HG03575 (cell line): ENCODE results near the gene AATK.
"Not testable (repeated sequence)": the region's sequence is repeated elsewhere in the genome, so short reads cannot be mapped to it uniquely, and the experiment has no call there.

Source experiments
- ATAC-seq: cut with Tn5 transposase; IDR thresholded peaks from one replicate; pipeline ENCODE4 v1.9.1; 2021; ENCODE audit not compliant: unreplicated experiment, insufficient number of reproducible peaks, low FRiP score; ENCODE audit errors: extremely low read depth

Gene AATK

DNA sequence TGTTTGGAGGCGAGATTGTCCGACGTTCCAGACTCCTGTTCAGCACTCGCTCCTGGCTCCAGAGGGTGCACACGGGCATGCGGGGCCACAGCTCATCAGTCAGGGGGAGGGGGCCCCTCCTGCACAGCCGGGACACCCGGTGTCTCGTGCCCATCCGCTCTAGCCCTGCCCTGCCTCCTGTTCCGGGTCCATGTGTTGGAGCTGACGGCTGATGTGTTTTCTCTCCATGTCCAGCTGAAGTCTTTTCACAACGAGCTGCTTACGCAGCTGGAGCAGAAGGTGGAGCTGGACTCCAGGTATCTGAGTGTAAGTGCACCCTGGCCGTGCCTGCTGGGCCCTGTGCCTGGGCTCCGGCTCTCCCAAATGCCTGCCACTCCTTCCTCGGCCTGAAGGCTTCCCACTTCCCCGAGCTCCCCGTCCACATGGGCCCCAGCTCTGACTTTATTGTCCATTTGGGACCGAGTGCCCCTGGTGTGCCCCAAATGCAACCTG is 80.6 kb downstream of the AATK start:
- no peak for ATAC-seq

DNA sequence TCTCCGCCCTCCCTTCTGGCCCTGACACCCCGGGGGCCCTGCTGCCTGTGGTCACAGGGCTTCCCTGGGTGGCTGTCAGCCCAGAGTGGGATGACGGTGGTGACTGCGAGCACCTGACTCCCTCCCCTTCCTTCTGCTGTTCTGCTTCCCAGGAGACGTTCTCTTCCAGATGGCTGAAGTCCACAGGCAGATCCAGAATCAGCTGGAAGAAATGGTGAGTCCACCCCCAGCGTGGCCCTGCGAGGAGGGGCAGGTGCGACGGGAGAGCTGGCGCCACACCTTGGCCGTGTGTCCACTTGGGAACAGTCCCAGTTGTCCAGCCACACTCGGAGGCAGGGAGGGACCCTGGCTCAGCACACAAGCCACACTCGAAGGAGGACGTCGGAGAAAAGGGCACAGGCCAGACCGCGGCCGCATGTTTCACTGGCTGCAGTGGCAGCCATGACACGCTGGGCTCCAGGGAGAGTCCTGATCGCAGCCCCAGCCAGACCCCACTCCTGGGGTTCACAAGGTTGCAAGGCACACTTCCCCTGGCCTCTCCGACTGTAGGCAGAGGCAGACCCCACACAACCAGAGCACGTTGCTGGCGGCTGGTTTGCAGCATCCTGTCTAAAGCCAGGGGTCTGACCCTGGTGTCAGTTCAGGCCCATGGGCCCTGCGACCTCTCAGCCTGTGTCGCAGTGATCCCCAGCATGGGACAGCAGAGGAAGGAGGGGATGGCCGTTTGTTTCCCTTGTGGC is 81.2 kb downstream of the AATK start:
- no peak for ATAC-seq

DNA sequence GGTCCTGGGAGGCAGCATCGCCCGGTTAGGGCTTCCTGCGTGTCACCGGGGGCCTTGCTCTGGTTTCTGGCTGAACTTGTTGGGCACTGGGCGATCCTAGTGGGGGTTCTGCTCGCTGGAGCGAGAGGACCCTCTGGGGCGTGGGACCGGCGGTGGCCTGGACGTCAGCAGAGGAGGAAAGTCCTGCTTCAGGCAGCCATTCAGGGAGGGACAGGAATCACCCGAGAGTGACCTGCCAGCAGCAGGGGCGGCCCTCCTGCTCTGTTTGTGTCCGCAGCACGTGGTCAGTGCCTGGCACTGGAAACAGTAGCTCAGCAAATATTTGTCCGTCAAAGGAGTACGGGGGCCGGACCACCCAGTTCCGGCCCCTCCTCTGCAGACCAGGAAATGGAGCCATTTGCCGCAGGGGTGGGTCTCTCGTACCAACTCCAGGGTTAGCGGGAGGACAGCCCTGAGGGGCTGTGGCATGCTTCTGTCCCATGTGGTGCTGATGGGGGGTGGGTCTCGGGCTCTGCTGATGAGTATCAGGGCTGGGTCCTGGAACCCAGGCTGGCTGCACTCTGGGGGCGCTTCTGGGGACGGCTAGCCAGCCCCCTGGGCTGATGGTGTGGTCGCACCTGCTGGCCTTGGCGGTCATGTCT is 82.8 kb downstream of the AATK start:
- ATAC-seq: no peak

DNA sequence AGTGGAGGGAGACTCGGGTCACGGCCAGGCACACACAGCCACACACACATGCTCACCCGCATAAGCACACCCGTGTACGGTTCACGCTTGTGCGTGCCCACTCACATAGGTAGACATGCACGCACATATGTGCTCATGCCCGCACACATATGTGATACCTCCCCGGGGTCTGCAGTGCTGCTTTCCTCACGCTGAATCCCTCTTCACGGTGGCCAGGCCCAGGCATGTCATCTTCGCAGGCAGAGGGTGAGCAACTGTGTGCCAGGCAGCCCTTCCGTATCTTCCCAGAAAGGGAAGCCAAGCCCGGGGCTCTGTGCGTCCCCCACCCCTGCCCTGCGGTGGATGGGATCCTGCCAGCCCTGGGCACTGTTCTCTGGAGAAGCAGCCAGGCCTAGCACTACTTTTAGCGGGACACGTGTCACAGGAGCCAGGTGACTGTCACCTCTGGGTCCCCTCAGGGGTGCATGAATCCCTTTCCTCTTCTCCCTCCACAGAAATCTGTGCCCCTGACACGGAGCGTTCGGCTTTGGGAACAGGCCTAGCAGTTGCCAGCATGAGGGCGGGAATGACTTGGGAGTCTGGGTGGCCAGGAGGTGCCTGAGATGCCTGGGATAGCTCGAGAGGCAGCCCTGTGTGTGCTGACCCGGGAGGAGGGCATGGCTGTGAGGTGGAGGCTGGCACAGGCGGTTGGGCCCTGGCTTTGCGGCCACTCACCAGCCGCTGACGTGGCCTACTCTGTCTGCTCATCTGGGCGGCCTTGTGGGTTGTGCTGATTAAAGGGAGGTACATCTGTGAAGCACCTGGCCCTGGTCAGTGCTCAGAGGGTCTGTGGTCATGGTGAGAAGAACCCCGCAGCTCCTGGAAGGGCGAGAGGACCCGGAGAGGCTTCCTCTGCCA is 83.6 kb downstream of the AATK start:
- ATAC-seq: no peak

DNA sequence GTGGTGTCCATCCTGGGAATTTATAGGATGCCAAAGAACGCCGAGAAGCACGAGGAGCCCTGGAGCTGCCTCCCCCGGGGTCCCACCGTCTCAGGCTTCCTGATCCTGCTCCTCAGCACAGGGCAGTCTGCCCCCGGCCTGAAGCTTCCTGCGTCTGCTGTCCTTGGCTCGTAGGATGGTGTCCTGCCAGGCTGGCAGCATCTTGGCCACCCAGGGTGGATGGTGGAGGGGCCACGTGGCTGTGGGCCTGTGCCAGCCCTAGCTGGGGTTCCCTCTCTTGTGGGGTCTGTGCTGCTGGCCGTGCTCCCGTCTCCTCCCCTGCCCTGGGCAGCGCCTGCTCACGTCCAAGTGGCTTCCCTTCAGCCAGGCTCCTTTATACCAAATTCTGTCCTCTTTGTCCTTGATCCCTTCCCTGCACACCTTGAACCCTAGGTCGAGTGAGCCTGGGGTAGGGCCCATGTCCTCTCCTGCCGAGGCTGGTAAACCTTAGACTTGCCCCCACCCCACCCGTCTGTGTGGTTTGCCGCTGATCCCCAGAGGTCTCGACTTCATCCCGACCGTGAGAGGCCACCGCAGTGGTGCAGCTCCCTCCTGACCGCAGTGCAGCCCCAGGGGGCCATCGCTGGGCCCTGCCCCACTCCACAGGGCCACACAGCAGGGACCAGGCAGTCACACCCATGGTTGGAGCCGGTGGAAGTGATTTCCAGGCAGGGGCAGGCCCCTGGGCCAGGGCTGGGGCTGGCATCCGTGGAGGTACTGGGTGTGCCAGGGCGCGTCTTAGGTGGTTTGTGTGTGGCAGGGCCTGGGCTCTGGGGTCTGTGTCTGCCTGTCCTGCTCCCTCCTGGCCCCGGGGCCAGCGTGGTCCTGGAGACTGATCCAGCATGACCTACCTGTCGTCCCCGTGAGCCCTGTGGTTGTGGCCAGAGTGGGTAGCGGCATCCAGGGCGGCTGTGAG is 84.5 kb downstream of the AATK start:
- no peak for ATAC-seq

DNA sequence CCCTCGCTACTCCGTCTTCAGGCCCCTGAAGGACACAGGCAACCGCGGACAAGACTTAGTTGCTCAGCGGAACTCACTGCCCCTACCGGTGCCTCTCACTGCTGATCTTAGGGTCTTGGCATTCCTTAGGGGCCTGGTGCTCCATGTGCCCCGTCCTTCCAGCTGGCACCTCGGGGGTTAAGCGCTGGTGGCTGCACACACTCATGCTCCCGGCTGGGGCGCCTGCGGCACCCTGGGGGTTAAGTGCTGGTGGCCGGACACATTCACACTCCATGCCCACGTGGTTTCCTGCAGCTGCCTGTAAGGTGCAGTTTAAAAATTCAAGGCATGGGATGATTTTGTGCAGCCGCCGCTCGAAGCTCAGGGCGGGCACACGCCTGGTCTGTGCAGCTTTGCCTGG is 86.0 kb downstream of the AATK start:
- ATAC-seq: no peak

DNA sequence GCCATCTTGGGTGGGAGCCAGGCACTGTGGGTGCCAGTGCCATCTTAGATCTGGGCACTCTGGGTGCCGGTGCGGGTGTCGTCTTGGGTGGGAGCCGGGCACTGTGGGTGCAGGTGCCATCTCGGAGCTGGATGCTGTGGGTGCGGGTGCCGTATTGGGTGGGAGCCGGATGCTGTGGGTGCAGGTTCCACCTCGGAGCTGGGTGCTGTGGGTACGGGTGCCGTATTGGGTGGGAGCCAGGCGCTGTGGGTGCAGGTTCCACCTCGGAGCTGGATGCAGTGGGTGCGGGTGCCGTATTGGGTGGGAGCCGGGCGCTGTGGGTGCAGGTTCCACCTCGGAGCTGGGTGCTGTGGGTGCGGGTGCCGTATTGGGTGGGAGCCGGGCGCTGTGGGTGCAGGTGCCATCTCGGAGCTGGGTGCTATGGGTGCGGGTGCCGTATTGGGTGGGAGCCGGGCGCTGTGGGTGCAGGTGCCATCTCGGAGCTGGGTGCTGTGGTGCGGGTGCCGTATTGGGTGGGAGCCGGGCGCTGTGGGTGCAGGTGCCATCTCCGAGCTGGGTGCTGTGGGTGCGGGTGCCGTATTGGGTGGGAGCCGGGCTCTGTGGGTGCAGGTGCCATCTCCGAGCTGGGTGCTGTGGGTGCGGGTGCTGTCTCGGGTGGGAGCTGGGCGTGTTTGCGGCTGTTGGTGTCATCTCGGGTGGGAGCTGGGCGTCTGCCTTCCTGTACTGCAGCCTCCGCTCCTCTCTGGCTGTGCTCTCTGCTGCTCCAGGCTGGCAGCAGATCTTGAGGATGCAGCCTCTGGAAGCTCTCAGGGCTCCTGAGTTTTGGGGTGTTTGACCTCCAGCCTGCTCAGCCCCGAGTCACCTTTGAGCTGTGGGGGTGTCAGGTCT is 87.8 kb downstream of the AATK start:
- ATAC-seq: not testable (repeated sequence)

DNA sequence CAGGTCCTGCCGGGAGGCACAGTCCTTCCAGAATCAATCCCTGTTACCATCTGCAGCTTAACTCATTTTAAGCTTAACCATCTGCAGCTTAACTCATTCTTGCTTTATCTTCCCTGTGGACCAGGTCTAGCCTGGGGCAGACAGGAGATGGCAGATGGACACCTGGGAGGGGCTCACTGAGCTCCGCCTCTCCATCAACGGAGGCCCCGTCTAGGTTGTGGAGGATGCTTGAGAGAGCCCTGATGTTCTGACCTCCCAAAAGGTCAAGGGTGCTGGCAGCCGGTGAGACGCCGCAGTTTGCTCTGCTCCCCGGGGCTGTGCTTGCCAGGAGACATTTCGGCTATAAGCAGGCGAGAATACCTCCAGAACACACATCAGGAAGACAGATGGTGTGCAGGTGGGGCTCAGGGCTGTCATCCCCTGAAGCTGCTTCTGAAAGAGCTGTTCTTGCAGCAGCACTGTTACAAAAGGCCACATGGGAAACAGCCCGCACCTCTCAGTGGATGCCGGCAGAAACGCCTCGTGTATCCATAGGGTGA is 89.8 kb downstream of the AATK start:
- no peak for ATAC-seq

DNA sequence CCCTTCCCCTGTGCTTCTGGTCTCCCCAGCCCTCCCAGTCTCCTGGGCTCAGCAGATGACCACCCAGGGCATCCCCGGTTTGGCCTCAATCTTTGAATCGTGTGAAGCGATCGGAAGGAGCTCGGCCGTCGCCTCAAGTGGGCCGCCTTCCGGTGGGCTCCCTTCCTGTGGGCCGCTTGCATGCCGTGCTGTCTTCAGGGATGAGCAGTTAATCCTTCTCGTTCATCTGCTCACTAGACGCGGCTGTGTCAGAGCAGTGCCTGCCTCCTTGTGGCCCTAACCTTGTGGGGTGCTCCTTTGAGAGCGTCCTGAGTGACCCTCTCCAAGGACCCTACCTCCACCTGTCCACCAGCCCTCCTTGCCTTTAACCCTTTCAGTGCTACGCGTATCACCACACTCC is 90.7 kb downstream of the AATK start:
- no peak for ATAC-seq

DNA sequence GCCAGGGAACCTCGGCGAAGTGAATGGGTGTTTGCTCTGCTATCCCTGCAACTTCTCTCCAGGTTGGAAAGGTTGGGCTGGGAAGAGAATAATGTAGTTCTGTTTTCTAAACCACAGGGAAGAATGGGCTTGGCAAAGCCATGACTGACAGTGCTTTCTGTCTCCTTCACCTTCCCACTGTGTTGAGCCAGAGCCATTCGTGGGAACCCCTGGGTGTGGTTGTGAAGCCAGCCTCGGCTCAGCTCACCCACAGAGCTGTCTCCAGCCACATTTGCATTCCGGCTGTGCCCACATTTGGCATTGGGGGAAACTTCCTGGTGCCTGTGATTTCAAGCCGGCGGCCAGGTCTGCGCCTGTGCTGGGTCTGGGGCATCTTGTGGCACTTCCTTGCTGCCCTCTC is 91.1 kb downstream of the AATK start:
- ATAC-seq: no peak

DNA sequence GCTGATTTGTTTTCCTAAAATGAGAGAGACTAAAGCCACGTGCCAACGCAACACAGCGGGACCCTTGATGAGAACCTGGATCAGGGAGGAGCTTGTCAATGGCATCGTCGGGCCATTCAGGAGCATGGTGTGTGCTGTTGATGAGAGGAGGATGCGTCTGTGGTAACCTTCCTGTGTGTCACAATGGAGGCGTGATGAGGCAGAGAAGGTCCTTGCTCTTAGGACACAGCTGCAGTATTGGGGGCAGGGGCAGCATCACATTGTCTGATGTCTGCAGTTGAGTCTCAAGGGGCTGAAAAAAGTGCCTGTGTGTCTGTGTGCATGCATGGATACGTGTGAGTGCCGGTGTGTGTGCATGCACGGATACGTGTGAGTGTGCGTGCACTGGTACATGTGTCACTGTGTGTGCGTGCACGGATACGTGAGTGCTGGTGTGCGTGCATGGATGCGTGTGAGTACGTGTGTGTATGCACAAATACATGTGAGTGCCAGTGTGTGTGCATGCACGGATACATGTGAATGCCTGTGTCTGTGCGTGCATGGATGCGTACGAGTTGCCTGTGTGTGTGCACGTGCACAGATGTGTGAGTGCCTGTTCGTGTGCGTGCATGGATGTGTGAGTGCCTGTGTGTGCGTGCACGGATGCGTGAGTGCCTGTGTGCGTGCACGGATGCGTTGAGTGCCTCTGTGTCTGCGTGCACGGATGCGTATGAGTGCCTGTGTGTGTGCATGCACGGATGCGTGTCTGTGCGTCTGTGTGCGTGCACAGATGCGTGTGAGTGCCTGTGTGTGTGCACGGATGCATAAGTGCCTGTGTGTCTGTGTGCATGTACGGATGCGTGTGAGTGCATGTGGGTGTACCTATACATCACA is 91.8 kb downstream of the AATK start:
- ATAC-seq: no peak

DNA sequence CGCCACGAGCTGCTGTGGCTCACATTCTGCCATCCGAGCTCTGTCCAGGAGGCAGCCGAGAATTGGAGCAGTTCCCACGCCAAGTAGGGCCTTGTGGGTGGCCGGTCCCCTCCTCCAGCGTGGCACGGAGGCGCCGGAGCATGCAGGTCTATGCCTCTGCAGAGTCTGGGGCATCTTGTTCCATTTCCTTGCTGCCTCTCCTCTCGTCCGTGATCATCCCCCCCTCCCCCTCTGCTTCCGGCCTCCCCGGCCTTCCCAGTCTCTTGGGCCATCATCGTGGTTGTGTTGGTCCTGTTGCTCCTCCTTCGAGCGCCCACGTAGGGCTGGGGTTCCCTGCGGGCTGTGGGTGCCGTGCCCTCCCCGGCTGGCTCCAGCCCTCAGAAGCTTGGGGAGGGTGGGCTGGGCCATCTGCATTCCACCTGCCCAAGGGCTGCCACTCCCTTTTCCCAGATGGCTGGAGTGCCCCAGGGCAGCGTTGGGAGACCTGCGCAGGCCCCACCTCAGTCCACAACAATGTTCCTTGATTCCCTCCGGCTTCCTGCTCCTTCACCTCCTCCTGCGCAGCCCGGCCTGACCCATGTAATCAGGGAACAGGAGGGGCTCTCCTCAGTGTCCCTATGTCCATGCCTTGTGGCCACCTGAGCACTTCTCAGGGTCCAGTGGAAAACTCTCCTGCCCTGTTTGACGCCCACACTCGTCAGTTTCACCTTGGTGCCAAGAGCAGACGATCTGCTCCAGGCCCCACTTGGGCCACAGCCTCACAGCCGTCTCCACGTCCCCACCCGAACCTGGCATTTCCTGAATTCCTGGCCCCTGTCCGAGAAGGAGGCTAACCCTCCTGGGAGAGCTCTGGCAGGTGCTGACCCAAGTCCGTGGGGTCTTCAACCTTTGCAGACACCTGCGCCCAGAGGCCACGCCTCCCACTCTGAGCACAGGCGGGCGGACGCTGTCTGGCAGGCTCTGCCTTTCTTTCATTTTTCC is 94.0 kb downstream of the AATK start:
- no peak for ATAC-seq

DNA sequence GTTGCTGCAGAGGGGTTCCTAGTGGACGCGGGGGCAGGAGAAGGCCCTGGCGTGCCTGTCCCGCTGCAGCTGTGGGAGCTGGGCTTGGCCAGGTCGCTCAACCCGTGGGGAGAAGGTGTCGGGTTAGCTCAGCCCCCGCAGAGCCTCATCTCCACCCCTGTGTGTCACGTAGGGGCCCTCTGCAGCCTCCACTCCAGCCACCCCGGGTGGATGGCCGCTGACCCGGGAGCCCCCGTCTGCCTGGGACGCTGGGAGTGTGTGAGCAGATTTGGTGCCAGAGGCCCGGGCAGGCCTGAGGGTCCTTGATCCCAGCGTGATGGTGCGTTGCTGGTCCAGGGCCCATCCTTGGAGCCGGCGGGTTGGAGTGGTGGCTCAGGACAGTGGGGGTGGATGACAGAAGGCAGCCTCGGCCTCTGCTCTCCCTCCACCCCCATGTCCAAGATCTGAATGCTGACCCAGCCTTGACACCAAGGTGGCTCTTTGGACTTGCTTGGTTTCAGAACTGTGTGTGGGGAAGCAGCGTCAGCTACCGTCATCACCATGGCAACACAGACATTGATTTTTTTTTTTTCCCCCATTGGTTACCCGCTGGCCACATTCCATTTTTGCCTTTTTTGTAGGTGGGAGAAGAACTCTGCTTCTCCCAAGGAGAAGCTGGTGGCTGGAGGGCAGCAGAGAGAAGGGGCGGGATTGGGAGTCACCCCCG is 95.3 kb downstream of the AATK start:
- ATAC-seq: no peak

DNA sequence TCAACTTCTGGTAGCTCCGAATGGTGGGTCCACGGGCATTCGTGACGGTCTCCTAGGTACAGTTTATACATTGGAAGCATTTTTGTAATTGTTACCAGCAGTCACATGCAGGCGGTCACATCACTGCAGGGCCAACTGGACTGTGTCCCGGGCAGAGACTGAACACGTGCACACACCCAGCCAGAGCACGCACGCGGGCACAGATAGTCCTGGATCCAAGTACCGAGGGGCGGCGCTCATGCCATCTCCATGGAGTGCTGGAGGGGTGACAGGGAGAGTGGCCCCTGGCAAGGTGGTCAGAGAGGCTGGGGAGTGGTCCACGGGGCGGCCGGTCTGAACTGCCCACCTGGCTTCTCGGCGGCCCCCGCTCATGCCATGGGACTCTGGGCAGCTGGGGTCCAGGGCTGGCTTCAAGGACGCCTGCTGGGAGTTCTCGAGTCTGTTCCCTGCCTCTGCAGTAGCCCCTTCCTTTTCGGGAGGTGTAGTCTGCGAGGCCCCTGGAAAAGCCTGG is 96.8 kb downstream of the AATK start:
- no peak for ATAC-seq
